Natural killer cell treated with Interleukin-12 subunit alpha and Interleukin-12 subunit beta and Interleukin-15 and Interleukin-18, amount 100 ng/mL, for 72 hours (primary cell): ENCODE results near the gene RPAP2. TPM values are rescaled to one million over a fixed set of nuclear protein-coding genes. Genes with fewer than 3 reads are reported as not detected.
"Not testable (repeated sequence)": the region's sequence is repeated elsewhere in the genome, so short reads cannot be mapped to it uniquely, and the experiment has no call there.

Experiments
- ATAC-seq, 2 donors: fragments of 150-1000 bp; cut with Tn5 transposase in 1 of 2; sonication (Bioruptor Pico), chemical (Tn5 transposase) in 1 of 2; 2 replicates each; pipeline ENCODE4 v1.10.0; 2021
- DNase-seq: peaks from one replicate; pipeline ENCODE4 v3.0.0; 2022; ENCODE audit warnings: low spot score
- H3K27ac Mint-ChIP-seq, 2 donors: 1 replicate in 1 of 2; 2 replicates in 1 of 2; pipeline ENCODE4 v1.8.0; 2022; ENCODE audit warnings: mixed read lengths in 2 of 2, mild to moderate bottlenecking in 1 of 2, moderate library complexity in 1 of 2
- H3K27me3 Mint-ChIP-seq, 2 donors: 1 replicate in 1 of 2; 2 replicates in 1 of 2; pipeline ENCODE4 v1.8.0; 2022; ENCODE audit warnings: mixed read lengths in 2 of 2
- H3K36me3 Mint-ChIP-seq: one replicate; pipeline ENCODE4 v1.8.0; 2022; ENCODE audit warnings: mixed read lengths
- H3K4me1 Mint-ChIP-seq, 2 donors: 1 replicate in 1 of 2; 2 replicates in 1 of 2; pipeline ENCODE4 v1.8.0; 2022; ENCODE audit warnings: low read depth in 2 of 2, mixed read lengths in 2 of 2, mild to moderate bottlenecking in 1 of 2
- H3K4me3 Mint-ChIP-seq: one replicate; pipeline ENCODE4 v1.8.0; 2022; ENCODE audit warnings: mixed read lengths
- H3K9me3 Mint-ChIP-seq: 2 replicates; pipeline ENCODE4 v1.8.0; 2022; ENCODE audit warnings: mixed read lengths
- total RNA-seq, 2 donors: library from RNA; stranded (reverse); gene quantifications; one replicate each; pipeline ENCODE4 v1.2.3, GENCODE V29; 2022

RPAP2 gene
- total RNA-seq, 2 donors from 2014 or later, result 34.5 to 39.3 TPM

GRCh38 chr1:92425617-92426016 lies 126.8 kb downstream of the RPAP2 start:
- Mint-ChIP-seq H3K4me3 (no peak overlapping the region), H3K36me3 (no peaks in the 10 kb centered on the region), H3K27me3 (no peaks in the 10 kb centered on the region), H3K4me1 (peaks cover 0 to 3% of the 10 kb centered on the region in 2 donors), H3K9me3 (no peaks in the 10 kb centered on the region), H3K27ac (no peak overlapping the region)
- DNase-seq (no peak), ATAC-seq (no peak)

DNA sequence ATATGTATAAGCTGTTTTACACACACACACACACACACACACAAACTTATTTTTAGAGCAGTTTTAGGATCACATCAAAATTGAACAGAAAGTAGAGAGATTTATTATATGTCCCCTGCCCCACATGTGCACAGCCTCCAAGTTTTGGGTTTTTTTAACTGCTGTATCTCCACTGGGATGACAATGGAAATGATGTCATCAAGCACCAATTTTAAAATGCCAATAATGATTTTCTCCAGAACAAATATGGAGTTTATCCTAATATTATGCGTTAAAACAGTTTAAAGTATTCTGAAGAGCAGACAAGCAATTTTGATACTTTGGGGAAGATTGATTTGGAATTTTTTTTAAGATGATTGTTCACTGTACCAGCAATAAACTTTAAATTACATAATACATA lies 131.2 kb downstream of the RPAP2 start:
- no peaks in the 10 kb centered on the region for H3K27me3 Mint-ChIP-seq
- no peaks in the 10 kb centered on the region for H3K36me3 Mint-ChIP-seq
- H3K27ac Mint-ChIP-seq, result no peak overlapping the region
- H3K9me3 Mint-ChIP-seq, result no peaks in the 10 kb centered on the region
- no peaks in the 10 kb centered on the region for H3K4me1 Mint-ChIP-seq
- DNase-seq, result no peak
- no peak for ATAC-seq
- H3K4me3 Mint-ChIP-seq, result no peak overlapping the region

- DNase-seq, H3K4me1 Mint-ChIP-seq, H3K36me3 Mint-ChIP-seq, ATAC-seq, H3K27ac Mint-ChIP-seq, H3K9me3 Mint-ChIP-seq, H3K27me3 Mint-ChIP-seq, H3K4me3 Mint-ChIP-seq: not testable (repeated sequence)
Measured at GRCh38 chr1:92434572-92434971, 135.7 kb downstream of the RPAP2 start.

- H3K27me3 Mint-ChIP-seq, result no peaks in the 10 kb centered on the region
- peaks cover 3 to 4% of the 10 kb centered on the region in 2 donors for H3K4me1 Mint-ChIP-seq
- H3K36me3 Mint-ChIP-seq, result no peaks in the 10 kb centered on the region
- DNase-seq (no peak), ATAC-seq (no peak)
- peaks cover 2% of the 10 kb centered on the region for H3K9me3 Mint-ChIP-seq
- H3K4me3 Mint-ChIP-seq, result no peak overlapping the region
- peak overlapping the region in 1 of 2 donors; percentile 32 for H3K27ac Mint-ChIP-seq
Measured at GRCh38 chr1:92439291-92439690, 140.4 kb downstream of the RPAP2 start.

DNA sequence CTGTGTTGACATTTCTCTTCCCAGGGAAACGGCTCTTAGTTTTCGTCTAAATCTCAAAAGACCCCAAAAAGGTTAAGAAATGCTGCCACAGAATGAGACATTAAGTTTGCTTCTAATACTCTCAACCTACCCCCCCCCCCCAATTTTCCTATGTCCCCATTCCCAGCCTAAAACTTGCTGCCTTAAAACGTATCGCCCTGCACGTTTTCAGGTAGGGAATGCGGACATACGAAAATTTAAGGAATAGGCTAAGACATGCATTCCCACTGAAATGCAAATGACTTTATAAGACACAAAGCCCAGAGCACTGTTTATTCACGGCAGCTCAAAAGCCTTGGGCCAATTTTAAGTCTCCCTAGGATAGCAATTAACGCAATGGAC lies 142.4 kb downstream of the RPAP2 start:
- Mint-ChIP-seq H3K4me3 (no peak overlapping the region), H3K36me3 (no peaks in the 10 kb centered on the region), H3K27me3 (no peaks in the 10 kb centered on the region), H3K27ac (no peak overlapping the region), H3K4me1 (peaks cover 6% of the 10 kb centered on the region in 2 donors), H3K9me3 (no peaks in the 10 kb centered on the region)
- ATAC-seq, result no peak
- DNase-seq, result no peak

- no peaks in the 10 kb centered on the region for H3K27me3 Mint-ChIP-seq
- no peak for ATAC-seq
- no peaks in the 10 kb centered on the region for H3K9me3 Mint-ChIP-seq
- DNase-seq, result no peak
- H3K36me3 Mint-ChIP-seq, result no peaks in the 10 kb centered on the region
- H3K4me1 Mint-ChIP-seq, result peaks cover 6% of the 10 kb centered on the region in 2 donors
- no peak overlapping the region for H3K4me3 Mint-ChIP-seq
- no peak overlapping the region for H3K27ac Mint-ChIP-seq
Measured at GRCh38 chr1:92441697-92442342, 143.0 kb downstream of the RPAP2 start.

GRCh38 chr1:92442351-92442750 lies 143.5 kb downstream of the RPAP2 start:
- ATAC-seq (no peak), DNase-seq (no peak)
- Mint-ChIP-seq H3K27ac (no peak overlapping the region), H3K27me3 (no peaks in the 10 kb centered on the region), H3K9me3 (no peaks in the 10 kb centered on the region), H3K36me3 (no peaks in the 10 kb centered on the region), H3K4me3 (no peak overlapping the region), H3K4me1 (peaks cover 6% of the 10 kb centered on the region in 2 donors)

DNA sequence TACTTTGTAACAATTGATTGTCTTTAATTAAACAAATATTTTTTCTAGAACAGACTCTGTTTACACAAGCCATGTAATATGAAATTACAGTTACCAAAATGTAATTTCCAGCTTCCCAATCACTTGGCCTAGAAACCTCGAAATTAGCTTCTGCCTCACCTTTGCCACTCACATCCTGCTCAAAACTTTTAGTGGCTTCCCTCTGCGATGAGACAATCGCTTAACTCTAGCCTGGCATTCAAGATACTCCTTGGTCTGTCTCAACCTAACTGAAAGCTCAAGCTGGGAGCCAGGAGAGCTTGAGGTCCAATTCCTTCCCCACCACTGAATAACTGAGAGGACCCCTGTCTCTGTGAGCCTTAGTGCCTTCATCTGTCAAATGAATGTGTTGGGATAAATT lies 145.0 kb downstream of the RPAP2 start:
- H3K9me3 Mint-ChIP-seq, result no peaks in the 10 kb centered on the region
- H3K27me3 Mint-ChIP-seq, result no peaks in the 10 kb centered on the region
- DNase-seq (no peak), ATAC-seq (no peak)
- no peaks in the 10 kb centered on the region for H3K36me3 Mint-ChIP-seq
- no peak overlapping the region for H3K27ac Mint-ChIP-seq
- H3K4me1 Mint-ChIP-seq, result peaks cover 6 to 9% of the 10 kb centered on the region in 2 donors
- no peak overlapping the region for H3K4me3 Mint-ChIP-seq

GRCh38 chr1:92444351-92444750 lies 145.5 kb downstream of the RPAP2 start:
- Mint-ChIP-seq H3K27me3 (no peaks in the 10 kb centered on the region), H3K4me1 (peaks cover 6 to 14% of the 10 kb centered on the region in 2 donors), H3K4me3 (no peak overlapping the region), H3K36me3 (no peaks in the 10 kb centered on the region), H3K9me3 (no peaks in the 10 kb centered on the region), H3K27ac (no peak overlapping the region)
- DNase-seq (no peak), ATAC-seq (no peak)

DNA sequence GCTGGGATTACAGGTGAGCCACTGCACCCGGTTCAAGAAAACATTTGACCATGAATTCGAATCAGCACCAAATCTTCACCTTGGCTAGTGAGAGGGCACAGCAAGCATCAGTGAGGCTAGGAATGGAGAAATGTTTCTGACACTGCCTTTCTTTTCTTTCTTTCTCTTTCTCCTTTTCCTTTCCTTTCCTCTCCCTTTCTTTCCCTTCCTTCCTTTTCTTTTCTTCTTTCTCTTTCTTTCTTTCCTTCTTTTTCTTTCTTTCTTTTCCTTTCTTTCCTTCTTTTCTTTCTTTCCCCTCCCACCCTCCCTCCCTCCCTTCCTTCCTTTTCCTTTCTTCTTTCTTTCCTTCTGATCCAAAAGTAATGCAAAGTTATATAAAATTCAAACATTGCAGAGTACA lies 147.0 kb downstream of the RPAP2 start:
- H3K27ac Mint-ChIP-seq, result no peak overlapping the region
- H3K27me3 Mint-ChIP-seq, result no peaks in the 10 kb centered on the region
- no peaks in the 10 kb centered on the region for H3K9me3 Mint-ChIP-seq
- no peaks in the 10 kb centered on the region for H3K36me3 Mint-ChIP-seq
- ATAC-seq (no peak), DNase-seq (no peak)
- H3K4me3 Mint-ChIP-seq, result no peak overlapping the region
- peaks cover 6 to 15% of the 10 kb centered on the region in 2 donors for H3K4me1 Mint-ChIP-seq

DNA sequence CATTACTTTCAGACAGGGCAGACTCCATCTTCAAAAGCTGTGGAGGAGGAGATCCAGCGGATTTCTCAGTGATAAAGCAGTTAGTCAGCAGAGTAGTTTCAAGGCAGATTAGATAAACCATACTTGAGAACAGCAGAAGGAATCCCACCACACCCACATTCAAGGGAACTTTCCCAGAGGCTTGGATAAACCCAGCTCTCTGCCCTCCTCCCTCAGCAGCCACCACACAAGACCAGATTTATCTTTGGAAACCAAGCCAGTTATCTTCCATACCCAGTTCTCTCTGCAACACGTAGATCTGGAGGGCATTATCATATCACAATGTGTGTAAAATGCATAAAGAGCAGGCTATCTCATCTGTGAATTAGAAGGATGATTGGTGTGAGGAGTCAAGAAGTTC lies 147.7 kb downstream of the RPAP2 start:
- H3K9me3 Mint-ChIP-seq, result no peaks in the 10 kb centered on the region
- H3K4me3 Mint-ChIP-seq, result no peak overlapping the region
- ATAC-seq, result no peak
- no peaks in the 10 kb centered on the region for H3K27me3 Mint-ChIP-seq
- DNase-seq, result no peak
- no peaks in the 10 kb centered on the region for H3K36me3 Mint-ChIP-seq
- H3K27ac Mint-ChIP-seq, result no peak overlapping the region
- peaks cover 6 to 15% of the 10 kb centered on the region in 2 donors for H3K4me1 Mint-ChIP-seq

DNA sequence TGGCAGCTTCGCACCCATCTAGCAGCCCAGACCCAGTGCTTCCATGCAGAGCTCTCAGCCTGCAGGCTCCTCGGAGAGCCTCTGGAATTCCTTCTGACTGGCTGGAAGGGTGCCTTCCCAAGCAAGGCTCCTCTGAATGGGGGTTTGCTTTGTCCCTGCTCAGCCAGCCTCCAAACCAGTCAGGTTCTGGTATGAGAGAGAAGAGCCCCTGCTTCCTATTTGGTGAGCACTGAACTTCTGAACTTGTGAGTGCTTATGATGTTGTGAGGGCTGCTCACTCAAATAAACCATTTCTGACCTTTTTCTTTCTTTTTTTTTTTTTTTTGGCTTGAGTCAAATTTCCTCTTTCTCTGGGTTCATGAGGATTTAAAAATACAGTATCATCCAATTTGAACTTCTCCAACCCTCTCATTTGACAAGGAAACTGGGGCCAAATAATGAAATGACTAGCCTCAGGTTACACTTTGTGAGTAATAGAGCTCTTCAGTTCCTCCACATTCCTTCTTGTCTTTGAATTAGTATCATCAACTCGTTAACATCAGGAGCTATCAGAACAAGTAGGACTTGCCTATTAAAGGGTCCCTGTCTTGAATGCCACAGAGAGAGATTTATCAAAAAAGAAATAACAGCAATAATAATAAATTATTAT lies 148.3 kb downstream of the RPAP2 start:
- Mint-ChIP-seq H3K36me3 (no peaks in the 10 kb centered on the region), H3K27ac (no peak overlapping the region), H3K4me1 (peaks cover 6 to 15% of the 10 kb centered on the region in 2 donors), H3K4me3 (no peak overlapping the region), H3K27me3 (no peaks in the 10 kb centered on the region), H3K9me3 (no peaks in the 10 kb centered on the region)
- no peak for ATAC-seq
- no peak for DNase-seq

DNA sequence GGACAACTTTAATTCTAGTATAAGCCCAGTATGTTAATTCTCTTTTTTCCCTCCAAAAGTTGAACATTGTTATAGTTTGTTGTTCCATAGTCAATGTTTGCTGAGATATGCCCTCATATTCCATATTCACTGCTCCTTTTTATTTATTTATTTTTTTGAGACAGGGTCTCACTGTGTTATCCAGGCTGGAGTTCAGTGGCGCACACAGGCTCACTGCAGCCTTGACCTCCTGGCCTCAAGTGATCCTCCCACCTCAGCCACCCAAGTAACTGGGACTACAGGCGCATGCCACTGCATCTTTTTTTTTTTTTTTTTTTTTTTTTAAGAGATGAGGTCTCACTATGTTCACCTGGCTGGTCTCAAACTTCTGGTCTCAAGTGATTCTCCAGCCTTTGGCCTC lies 149.1 kb downstream of the RPAP2 start:
- Mint-ChIP-seq H3K36me3 (no peaks in the 10 kb centered on the region), H3K27me3 (no peaks in the 10 kb centered on the region), H3K9me3 (no peaks in the 10 kb centered on the region), H3K27ac (no peak overlapping the region), H3K4me3 (no peak overlapping the region), H3K4me1 (peaks cover 6 to 15% of the 10 kb centered on the region in 2 donors)
- DNase-seq, result no peak
- ATAC-seq, result no peak
